Activated naive CD4-positive, alpha-beta T cell treated with anti-CD3 and anti-CD28 coated beads, Interleukin-2, amount 50 U/mL, for 24 hours (primary cell): Measurements from ENCODE around the gene RANBP1.

Experiments
- H3K27ac Mint-ChIP-seq: one replicate; pipeline ENCODE4 v1.8.0; 2021; ENCODE audit warnings: mild to moderate bottlenecking, mixed read lengths
- H3K27me3 Mint-ChIP-seq: one replicate; pipeline ENCODE4 v1.8.0; 2021; ENCODE audit warnings: mixed read lengths
- H3K36me3 Mint-ChIP-seq: one replicate; pipeline ENCODE4 v1.8.0; 2021; ENCODE audit warnings: mixed read lengths
- H3K4me1 Mint-ChIP-seq: one replicate; pipeline ENCODE4 v1.8.0; 2021; ENCODE audit warnings: mixed read lengths
- H3K4me3 Mint-ChIP-seq: one replicate; pipeline ENCODE4 v1.8.0; 2021; ENCODE audit warnings: mild to moderate bottlenecking, mixed read lengths
- H3K9me3 Mint-ChIP-seq: one replicate; pipeline ENCODE4 v1.8.0; 2021; ENCODE audit warnings: mixed read lengths

RANBP1 gene

DNA sequence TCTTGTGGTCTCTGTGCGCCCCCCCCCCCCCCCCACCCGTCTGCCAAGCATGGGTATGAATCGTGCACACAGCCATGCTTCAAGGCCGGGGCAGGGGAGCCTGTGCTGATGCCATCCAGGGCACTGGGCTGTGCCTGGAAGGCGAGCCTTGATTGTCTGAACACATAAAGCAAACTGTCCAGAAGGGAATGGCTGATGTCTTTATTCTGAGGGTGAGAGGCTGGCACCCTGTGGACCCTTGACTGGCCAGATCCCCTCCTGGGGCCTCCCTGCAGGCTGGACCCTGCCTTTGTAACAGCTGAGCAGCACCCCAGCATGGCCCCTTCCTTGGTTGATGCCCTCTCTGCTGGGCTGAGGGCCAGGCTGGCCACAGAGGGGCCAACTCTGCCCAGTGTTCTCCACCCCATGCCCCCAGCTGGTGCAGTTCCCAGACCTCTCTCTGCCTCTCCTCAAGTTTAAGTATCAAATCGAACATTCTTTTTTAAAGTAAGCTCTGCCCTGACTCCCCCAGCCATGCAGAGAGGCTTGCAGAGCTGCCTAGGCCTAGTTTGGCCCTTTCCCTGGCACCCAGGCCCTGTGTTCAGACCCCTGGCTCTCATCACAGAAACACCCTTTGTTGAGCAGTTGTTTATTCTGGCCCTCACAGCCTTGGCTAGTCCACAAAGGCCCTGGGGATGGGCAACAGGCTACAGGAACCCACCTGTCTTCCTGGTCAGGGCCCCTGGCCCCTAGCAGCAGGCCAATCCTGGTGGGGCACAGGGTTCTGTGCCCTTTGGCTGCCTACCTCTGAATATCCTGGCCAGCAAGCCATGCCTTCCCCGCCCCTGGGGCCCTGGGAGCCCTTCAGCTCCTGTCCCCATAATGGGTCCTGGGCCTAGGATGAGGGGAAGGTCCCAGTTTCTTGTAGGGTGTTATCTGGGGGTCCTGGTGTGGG, 3.9 kb upstream of the RANBP1 start:
- Mint-ChIP-seq H3K4me3 (no peak overlapping the region), H3K36me3 (peaks cover 9% of the 10 kb centered on the region), H3K9me3 (no peaks in the 10 kb centered on the region), H3K4me1 (peaks cover 16% of the 10 kb centered on the region), H3K27ac (peak overlapping the region; percentile 92), H3K27me3 (no peaks in the 10 kb centered on the region)

DNA sequence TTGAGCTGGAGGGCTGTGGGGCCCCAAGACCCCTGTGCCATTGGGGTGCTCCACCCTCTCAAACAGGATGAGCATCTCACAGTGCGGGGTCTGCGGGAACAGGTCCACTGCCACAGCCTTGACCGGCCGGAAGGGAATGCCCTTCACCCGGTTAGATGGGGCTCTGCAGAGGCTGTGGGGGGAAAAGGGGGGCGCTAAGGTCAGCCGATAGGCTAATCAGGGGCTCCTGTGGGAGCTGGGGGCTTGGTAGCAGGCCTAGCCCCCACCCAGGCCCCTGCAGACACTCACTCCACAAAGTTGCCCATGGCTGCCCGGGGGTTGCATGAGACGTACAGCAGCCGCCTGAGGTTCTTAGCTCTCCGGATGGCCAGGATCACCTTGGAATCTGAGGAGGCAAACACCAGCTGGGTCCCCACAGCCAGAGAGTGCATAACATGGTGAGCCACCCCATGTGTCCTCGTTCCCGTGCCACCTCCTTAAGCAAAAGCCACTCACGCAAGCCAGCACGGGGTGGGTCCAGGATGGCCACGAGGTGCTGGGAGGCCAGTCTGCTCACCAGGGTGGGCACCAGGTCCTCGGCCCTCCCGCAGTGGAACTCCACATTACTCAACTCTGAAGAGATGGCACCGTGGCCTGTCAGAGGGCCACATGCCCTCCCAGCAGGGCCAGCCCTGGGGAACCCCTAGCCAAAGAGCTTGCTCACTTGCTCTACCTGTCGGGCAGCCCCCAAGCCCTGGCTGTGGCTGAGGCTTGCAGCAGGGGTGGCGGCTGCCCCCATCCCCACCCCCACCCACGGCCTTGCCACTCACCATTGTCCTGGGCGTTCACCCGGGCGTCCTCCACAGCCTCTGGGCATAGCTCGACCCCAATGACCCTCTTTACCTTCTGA, 3.0 kb upstream of the RANBP1 start:
- Mint-ChIP-seq H3K27ac (no peak overlapping the region), H3K4me3 (no peak overlapping the region), H3K4me1 (peaks cover 16% of the 10 kb centered on the region), H3K9me3 (no peaks in the 10 kb centered on the region), H3K27me3 (no peaks in the 10 kb centered on the region), H3K36me3 (peaks cover 9% of the 10 kb centered on the region)

DNA sequence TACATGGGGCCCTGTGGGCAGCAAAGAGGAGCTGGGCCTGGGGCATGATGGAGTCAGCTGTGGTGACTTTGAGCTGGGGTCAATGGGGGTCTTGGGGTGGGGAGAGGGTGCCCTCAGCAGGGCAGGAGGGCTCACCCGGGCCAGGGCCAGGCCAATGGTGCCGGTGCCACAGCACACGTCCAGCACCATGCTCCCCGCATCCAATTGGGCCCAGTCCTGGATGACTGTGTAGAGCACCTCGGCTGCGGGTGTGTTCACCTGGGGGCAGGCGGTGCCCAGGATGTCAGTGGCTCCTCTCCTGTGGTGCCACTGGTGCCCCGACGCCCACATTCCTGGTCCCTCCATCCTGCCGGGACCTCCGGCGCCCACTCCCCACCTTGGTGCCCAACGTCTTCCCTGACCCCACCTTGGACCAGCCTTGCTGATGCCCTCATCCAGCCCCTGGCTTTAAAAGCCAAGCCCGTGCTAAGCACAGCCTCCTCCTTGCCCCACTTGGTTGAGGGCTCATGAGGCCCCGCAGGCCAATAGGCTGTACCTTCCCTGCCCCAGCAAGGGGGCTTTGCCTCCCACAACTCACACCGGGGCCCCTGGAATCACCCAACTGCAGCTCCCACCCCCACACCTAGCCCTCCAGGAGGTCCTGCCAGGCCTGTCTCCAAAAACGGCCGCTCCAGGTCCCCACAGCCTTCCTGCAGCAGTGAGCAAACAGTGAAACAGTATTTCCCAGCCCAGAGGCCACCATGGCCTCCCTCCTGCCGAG, 2.2 kb upstream of the RANBP1 start:
- Mint-ChIP-seq H3K27me3 (no peaks in the 10 kb centered on the region), H3K27ac (peak overlapping the region; percentile 77), H3K9me3 (no peaks in the 10 kb centered on the region), H3K36me3 (peaks cover 10% of the 10 kb centered on the region), H3K4me1 (peaks cover 23% of the 10 kb centered on the region), H3K4me3 (no peak overlapping the region)

DNA sequence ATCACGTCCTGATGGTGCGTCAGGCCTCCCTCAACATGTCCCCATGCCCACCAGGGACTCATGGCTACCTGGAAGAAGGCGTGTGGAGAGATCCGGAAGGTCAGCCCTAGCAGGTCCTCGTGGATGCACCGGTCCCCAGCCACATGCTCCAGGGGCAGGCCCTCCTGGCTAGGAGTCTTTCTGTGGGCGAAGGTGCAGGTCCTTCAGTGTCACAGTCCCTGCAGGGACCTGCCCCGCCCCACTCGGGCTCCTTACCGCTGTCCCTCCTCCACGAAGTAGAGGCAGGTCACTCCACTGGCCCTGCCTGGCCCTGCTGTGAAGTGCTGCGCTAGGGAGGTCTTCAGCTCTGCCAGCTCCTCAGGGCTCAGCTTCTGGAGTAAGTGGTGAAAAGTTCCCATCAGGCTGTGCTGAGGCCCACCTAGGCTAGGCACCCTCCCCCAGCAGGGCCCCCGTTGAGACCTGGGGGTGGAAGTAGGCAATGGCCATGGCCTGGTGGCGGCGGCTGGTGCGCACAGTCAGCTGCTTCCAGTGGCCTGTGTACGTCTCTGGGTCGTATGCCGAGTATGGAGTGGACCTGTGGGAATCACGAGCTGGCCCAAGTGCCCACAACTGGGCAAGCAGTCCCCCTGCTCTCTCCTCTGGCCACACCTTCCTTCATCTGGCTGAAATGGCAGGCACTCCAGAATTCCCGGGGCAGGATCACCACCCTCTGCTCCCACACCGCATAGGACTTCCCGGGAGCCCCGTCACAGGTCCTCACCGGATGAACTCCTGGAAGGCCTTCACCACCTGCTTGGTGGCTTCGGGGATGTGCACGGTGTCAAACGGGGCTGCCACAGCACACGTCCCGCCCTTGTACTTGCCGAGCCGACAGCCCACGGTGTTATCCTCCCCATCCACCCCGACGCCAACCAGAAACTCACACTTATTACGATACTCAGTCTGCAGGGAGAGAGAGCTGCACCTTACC, 1.1 kb upstream of the RANBP1 start:
- Mint-ChIP-seq H3K4me3 (peak overlapping the region; percentile 76), H3K9me3 (no peaks in the 10 kb centered on the region), H3K27ac (peak overlapping the region; percentile 77), H3K36me3 (peaks cover 12% of the 10 kb centered on the region), H3K4me1 (peaks cover 32% of the 10 kb centered on the region), H3K27me3 (no peaks in the 10 kb centered on the region)

DNA sequence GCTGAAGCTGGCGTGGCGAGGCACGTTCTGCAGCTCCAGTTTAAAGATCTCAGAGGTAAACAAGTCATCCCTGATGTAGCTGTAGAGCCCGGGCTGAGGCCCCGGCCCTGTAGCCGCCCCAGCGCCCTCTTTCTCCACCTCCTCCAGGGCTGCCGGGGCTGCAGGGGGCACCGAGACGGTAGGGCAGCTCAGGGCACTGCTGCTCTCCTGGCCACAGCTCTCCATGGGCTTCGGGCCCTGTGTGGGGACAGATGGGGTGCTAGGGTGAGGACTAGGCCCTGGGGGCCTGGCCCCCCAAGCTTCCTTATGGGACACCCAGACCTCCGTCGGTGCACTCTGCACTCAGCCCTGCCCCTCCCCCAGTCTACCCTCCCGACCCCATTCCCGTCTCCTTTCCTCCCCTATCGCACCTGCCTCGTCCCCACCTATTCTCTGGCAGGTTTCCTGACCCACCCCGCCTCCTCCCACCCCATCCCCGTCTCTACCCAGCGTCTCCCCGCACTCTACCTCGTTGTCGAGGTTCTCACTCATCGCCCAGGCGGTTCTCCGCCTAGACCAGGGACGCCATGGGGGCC, 559 bp downstream of the RANBP1 start:
- H3K36me3 Mint-ChIP-seq, result peaks cover 12% of the 10 kb centered on the region
- H3K27me3 Mint-ChIP-seq, result no peaks in the 10 kb centered on the region
- peak overlapping the region; percentile 97 for H3K27ac Mint-ChIP-seq
- no peaks in the 10 kb centered on the region for H3K9me3 Mint-ChIP-seq
- peaks cover 40% of the 10 kb centered on the region for H3K4me1 Mint-ChIP-seq
- peak overlapping the region; percentile 90 for H3K4me3 Mint-ChIP-seq

DNA sequence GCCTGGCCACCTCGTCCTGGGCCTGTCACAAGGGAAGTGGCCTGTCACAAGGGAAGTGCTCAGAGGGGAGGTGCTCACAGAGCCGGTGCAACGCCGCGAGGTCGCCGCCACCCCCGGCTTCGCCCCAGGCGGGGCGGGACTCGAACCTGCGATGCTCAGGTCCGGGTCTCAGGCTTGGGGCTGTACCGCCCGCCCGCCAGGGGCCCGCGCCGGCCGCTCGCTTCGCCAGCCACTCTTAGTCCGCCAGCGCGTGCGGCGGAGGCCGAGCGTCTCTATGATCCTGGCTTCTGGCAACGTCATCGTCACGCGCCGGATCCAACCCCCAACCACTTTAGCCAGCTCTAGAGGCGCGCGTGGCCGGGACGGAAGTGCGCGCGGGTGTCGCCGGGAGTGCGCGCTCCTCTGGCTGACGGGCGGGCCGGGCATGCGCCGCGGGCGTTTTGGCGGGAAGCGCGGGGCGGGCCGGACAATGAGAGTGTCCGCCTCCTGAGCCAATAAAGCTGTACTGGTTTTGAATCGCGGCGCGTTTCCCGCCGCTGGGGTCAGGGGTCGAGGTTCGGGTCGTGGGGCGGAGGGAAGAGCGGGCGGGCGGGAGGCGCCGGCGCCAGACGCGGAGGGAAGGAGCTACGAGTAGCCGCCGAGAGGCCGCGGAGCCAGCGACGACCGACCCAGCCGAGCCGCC, 1.2 kb downstream of the RANBP1 start, which contains the start of gene TRMT2A:
Gene TRMT2A, minus strand, starts transcription at position 276 of the 682 bp plus-strand sequence. CDS start 320 bp downstream, outside the sequence.
- no peaks in the 10 kb centered on the region for H3K27me3 Mint-ChIP-seq
- peaks cover 42% of the 10 kb centered on the region for H3K4me1 Mint-ChIP-seq
- H3K36me3 Mint-ChIP-seq, result peaks cover 12% of the 10 kb centered on the region
- H3K9me3 Mint-ChIP-seq, result no peaks in the 10 kb centered on the region
- H3K27ac Mint-ChIP-seq, result peak within 1 kb of the TSS; percentile 97
- H3K4me3 Mint-ChIP-seq, result peak within 1 kb of the TSS; percentile 94

DNA sequence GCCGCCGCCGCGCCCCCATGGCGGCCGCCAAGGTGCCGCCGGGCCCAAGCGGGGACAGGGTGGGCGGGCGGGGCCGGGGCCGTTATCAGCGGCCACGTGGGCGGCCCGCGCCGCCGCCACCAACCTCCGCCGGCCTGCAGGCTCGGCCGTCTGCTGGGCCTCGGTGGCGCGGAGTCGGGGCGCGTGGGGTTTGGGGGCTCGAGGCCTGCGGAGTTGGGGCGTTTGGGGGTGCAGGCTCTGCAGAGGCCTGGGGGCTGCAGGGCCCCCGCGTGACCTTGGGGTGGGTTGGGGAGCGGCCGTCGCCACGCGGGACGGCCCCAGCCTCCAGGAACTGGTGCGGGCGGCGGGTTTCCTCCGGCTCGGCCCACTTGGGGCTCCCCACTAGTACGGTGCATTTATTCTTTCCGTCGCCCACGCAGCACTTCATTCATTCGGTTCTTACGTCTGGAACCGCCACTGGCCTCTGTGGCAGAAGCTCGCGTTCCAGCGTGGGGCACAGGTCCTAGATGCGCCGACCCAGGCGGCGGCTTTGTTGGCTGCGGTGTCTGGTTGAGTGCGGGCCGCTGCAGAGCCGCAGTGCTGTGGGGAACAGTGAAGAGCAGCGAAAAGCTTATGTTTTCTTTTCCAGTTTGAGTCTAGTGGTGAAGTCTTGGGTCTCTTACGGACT, 1.9 kb downstream of the RANBP1 start:
- Mint-ChIP-seq H3K4me1 (peaks cover 43% of the 10 kb centered on the region), H3K4me3 (peak overlapping the region; percentile 94), H3K27me3 (no peaks in the 10 kb centered on the region), H3K36me3 (peaks cover 12% of the 10 kb centered on the region), H3K27ac (peak overlapping the region; percentile 94), H3K9me3 (no peaks in the 10 kb centered on the region)

DNA sequence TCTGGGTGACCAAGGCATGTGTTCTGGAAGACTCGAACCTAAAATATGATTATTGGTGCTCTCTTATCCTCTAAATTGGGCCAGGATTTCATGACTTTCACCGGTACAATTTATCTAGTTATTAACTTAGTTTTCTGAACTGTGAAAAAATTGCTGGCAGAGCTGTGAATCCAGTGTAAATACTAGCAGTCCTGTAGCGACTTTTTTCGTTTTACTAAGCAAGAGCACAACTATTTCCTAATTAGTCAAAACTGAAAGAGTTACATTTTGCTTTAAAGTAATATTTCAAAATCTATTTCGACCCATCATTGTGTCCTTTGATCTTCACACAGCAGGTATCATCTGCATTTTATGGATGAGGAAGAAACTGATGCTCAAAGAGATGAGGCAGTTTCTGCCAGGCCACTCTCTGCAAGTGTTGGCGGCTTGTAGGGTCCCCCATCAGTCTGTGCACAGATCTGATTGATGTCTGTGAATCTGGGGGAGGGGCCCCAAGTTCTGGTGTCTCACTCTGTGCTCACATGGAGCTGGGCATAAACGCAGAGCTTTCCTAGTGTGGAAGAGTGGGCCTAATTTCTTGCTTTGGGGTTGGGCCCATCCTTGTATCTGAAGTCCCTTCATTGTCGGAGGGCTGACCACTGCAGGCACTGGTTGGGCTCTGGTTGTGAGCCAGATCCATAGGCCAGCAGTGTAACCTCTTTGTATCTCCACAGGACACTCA, 2.6 kb downstream of the RANBP1 start:
- Mint-ChIP-seq H3K27me3 (no peaks in the 10 kb centered on the region), H3K4me1 (peaks cover 43% of the 10 kb centered on the region), H3K27ac (peak overlapping the region; percentile 94)

DNA sequence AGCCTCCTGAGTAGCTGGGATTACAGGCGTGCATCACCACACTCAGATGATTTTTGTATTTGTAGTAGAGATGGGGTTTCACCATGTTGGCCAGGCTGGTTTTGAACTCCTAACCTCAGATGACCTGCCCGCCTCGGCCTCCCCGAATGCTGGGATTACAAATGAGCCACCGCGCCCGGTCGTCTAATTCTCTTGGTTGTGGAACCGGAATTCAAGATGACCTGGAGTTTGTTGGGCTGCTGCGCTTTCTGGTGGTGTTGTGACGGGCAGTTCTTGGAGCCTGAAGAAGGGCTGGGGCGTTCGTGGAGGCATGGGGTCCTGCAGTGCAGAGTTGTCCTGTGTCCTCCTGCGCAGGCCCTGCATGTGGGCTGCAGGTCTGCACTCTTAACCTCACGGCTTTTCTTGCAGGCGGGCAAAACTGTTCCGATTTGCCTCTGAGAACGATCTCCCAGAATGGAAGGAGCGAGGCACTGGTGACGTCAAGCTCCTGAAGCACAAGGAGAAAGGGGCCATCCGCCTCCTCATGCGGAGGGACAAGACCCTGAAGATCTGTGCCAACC, 6.0 kb downstream of the RANBP1 start:
- no peak overlapping the region for H3K27ac Mint-ChIP-seq

More for the DNA sequence above, 2.6 kb downstream of the RANBP1 start:
- no peaks in the 10 kb centered on the region for H3K9me3 Mint-ChIP-seq
- peak overlapping the region; percentile 94 for H3K4me3 Mint-ChIP-seq
- peaks cover 12% of the 10 kb centered on the region for H3K36me3 Mint-ChIP-seq

DNA sequence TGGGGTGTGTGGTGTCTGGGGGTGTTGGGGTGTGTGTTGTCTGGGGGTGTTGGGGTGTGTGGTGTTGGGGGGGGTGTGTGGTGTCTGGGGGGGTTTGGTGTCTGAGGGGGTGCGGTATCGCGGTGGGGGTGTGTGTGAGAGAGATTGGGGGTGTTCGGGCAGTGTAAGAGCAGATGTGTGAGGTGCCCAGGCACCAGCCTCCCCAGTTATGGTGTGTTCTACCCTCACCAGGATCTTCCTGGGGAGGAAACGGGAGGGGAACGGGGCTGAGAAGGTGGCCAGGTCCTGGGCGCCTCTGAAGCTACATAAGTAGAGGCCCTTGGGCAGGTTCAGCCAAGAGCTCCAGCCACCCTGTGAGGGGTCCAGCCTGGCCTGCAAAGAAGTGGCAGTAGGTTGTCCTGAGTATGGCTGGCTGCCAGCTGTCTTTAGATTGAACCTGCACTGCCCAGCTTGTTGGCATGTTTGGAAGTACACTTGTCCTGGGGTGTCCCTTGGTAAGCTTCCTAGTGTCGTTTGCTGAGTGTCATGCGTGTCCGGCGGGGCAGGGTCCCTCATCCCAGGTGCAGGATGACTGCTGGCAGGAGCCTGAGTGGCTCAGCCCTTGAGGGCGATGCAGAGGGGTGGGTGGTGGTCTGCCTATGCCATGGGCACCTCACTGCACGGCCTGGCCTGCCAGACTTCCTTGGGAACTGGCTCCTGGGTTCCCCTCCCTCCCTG, 7.6 kb downstream of the RANBP1 start:
- H3K36me3 Mint-ChIP-seq, result peaks cover 7% of the 10 kb centered on the region
- no peak overlapping the region for H3K4me3 Mint-ChIP-seq
- no peak overlapping the region for H3K27ac Mint-ChIP-seq
- no peaks in the 10 kb centered on the region for H3K27me3 Mint-ChIP-seq
- H3K9me3 Mint-ChIP-seq, result no peaks in the 10 kb centered on the region
- H3K4me1 Mint-ChIP-seq, result peaks cover 28% of the 10 kb centered on the region

More for the DNA sequence above, 6.0 kb downstream of the RANBP1 start:
- peaks cover 7% of the 10 kb centered on the region for H3K36me3 Mint-ChIP-seq
- H3K27me3 Mint-ChIP-seq, result no peaks in the 10 kb centered on the region
- peaks cover 33% of the 10 kb centered on the region for H3K4me1 Mint-ChIP-seq
- no peaks in the 10 kb centered on the region for H3K9me3 Mint-ChIP-seq
- H3K4me3 Mint-ChIP-seq, result no peak overlapping the region

DNA sequence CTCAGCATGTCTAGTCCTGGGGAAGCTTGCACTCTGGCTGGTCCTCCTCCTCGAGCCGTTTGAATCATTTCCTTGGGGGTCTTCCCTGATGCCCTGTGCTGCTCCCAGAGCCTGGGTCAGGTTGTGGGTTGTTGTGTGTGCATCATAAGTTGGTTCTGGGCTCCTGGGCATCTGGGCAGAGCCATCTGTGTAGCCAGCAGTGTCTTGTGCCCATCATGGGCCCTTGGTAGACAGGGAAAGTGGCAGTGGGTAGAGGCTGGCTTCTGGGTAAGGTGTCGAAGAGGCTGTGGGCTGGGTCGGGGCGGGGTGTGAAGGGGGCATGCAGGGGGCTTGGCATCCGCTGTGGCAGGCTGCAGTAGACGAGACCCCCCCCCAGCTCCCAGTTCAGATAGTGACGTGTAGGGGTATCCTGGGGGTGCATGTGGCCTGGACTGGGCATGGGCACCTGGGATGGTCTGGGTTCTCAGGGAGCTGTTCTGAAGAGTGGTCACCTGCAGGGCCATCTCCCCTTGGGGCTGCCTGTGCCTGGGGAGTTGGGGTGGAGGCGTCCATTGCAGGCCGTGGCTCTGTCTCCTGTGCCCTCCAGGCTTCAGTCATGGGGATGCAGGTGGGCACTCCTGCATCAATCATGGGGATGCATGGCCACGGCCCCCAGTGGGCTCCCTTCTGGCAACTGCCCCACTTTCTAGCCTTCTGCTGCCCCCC, 8.3 kb downstream of the RANBP1 start:
- Mint-ChIP-seq H3K9me3 (no peaks in the 10 kb centered on the region), H3K4me3 (no peak overlapping the region), H3K27ac (no peak overlapping the region), H3K27me3 (no peaks in the 10 kb centered on the region), H3K36me3 (peaks cover 4% of the 10 kb centered on the region), H3K4me1 (peaks cover 26% of the 10 kb centered on the region)
